ACC112 (cell line): ENCODE measurements around the gene NTNG1.

Experiments used
- H2AFZ ChIP-seq: fragments of 200-600 bp; sonication (generic); one replicate; pipeline ENCODE4 v1.6.0; 2017; ENCODE audit warnings: antibody characterized with exemption, low read length; ENCODE audit not compliant: unreplicated experiment
- H3K27ac ChIP-seq: fragments of 200-600 bp; sonication (generic); 2 replicates; pipeline ENCODE4 v1.5.1; 2014; ENCODE audit warnings: low read depth, mild to moderate bottlenecking, antibody characterized with exemption, low read length, moderate library complexity
- H3K27me3 ChIP-seq: fragments of 200-600 bp; sonication (generic); 2 replicates; pipeline ENCODE4 v1.6.1; 2014; ENCODE audit warnings: mild to moderate bottlenecking, antibody characterized with exemption, low read length, moderate library complexity, mixed read lengths; ENCODE audit not compliant: insufficient read depth
- H3K36me3 ChIP-seq: fragments of 200-600 bp; sonication (generic); 2 replicates; pipeline ENCODE4 v1.6.1; 2016; ENCODE audit warnings: mild to moderate bottlenecking, antibody characterized with exemption, low read length, moderate library complexity, mixed read lengths; ENCODE audit not compliant: insufficient read depth
- H3K4me1 ChIP-seq: fragments of 200-600 bp; sonication (generic); one replicate; pipeline ENCODE4 v1.6.1; 2016; ENCODE audit warnings: low read length, mixed read lengths; ENCODE audit not compliant: insufficient read depth, unreplicated experiment, control insufficient read depth
- H3K4me3 ChIP-seq: fragments of 200-600 bp; sonication (generic); 2 replicates; pipeline ENCODE4 v1.5.1; 2014; ENCODE audit warnings: mild to moderate bottlenecking, low read depth, low read length
- H3K79me2 ChIP-seq: fragments of 200-600 bp; sonication (generic); one replicate; pipeline ENCODE4 v1.6.0; 2016; ENCODE audit warnings: low read length; ENCODE audit not compliant: control insufficient read depth, unreplicated experiment, insufficient read depth

NTNG1 gene

GRCh38 chr1:107467286-107467685 is 326.4 kb downstream of the NTNG1 start:
- H3K36me3 ChIP-seq: no peaks in the 10 kb centered on the region
- H3K27ac ChIP-seq: no peak overlapping the region
- no peaks in the 10 kb centered on the region for H3K4me1 ChIP-seq
- no peaks in the 10 kb centered on the region for H3K79me2 ChIP-seq
- peaks cover 6% of the 10 kb centered on the region; the same call in 1 of the 2 replicates for H3K27me3 ChIP-seq
- no peak overlapping the region for H2AFZ ChIP-seq
- no peak overlapping the region for H3K4me3 ChIP-seq

DNA sequence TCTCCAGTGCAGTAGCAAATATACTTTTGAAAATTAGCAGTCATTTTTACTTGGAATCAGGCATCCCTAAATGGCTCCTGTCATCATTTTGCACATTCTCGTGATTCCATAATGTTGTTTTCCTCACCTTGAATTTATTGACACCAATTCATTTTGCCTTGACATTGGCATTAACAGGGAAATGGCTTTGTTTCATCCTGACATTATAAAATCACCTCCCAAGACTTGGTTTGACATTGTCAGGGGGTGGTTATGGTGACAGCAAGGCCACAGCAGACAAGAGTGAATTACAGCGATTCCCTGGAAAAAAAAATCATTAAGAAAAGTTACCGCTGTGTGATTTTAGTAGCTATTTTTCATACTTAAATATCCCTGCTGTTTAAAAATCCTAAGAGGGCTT is 327.0 kb downstream of the NTNG1 start:
- Histone ChIP-seq H3K4me3 (no peak overlapping the region), H3K36me3 (no peaks in the 10 kb centered on the region), H2AFZ (no peak overlapping the region)

DNA sequence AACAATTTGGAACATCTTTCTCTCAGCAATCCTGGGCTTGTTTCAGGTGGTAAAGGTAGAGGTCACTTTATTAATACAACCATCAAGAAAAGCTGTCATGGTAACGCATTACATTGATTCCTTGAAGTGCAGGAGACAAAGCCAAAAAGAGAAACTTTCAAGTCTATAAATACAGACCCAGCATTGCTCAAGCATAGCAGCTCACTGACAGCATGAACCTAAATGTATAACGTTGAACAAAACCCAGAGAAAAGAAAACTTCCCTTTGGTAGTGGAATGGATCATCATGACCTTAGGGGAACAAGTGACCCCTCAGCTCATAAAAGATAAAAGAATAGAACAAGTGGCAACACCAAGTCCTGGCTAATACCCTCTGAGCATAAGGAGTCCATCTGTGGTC is 332.2 kb downstream of the NTNG1 start:
- Histone ChIP-seq H3K27ac (no peak overlapping the region), H3K36me3 (no peaks in the 10 kb centered on the region)

More for the DNA sequence above, 327.0 kb downstream of the NTNG1 start:
- Histone ChIP-seq H3K27ac (no peak overlapping the region), H3K27me3 (peaks cover 6% of the 10 kb centered on the region; the same call in 1 of the 2 replicates), H3K79me2 (no peaks in the 10 kb centered on the region), H3K4me1 (no peaks in the 10 kb centered on the region)

GRCh38 chr1:107474877-107475612 is 334.2 kb downstream of the NTNG1 start:
- Histone ChIP-seq H3K79me2 (no peaks in the 10 kb centered on the region), H3K27me3 (no peaks in the 10 kb centered on the region), H2AFZ (no peak overlapping the region), H3K36me3 (no peaks in the 10 kb centered on the region), H3K4me3 (no peak overlapping the region), H3K4me1 (no peaks in the 10 kb centered on the region), H3K27ac (no peak overlapping the region)

More for the DNA sequence above, 332.2 kb downstream of the NTNG1 start:
- H3K79me2 ChIP-seq: no peaks in the 10 kb centered on the region
- H2AFZ ChIP-seq: no peak overlapping the region
- H3K4me1 ChIP-seq: no peaks in the 10 kb centered on the region
- no peak overlapping the region for H3K4me3 ChIP-seq
- H3K27me3 ChIP-seq: no peaks in the 10 kb centered on the region

DNA sequence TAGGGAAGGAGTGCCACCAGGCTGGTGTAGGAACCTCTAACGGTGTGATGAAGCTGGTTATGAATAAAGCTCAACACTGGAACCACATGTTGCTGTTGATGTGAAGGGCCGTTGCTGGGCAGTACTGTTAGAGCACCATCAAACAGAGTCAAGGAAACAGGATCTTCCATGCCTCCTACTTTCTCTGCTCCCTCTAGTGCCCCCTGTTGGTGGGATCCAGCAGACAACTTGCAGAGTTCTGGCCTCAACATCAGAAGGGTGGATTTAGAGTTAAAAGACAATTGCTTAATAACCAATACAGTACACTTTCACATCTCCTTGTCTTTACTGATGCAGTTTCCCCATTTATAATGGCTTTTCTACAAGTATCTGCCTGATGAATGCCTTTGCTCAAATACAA is 336.4 kb downstream of the NTNG1 start:
- Histone ChIP-seq H3K79me2 (no peaks in the 10 kb centered on the region), H3K27ac (no peak overlapping the region), H3K27me3 (no peaks in the 10 kb centered on the region), H2AFZ (no peak overlapping the region), H3K4me1 (no peaks in the 10 kb centered on the region), H3K4me3 (no peak overlapping the region), H3K36me3 (no peaks in the 10 kb centered on the region)

DNA sequence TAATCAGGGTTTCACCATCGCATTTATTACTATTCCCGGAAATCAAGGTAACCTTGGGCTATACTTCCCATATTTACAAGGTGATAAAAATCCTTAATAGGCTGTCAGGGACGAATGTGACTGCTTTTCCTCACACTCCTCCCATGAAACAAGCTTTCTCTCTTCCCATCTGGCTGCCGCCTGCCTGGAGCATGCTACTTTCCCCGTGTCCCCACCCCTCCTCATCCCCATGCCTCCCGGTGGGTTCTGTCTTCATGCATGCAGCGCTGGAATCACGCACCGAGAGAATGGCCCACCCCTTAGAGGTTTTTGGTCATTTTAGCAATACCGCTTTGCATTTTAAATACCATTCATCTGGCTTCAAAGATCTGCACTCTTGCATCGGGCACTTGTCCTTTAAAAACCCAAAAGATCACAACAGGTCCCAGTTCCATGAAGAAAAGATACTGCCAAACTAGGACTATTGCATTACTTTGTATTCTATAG is 339.1 kb downstream of the NTNG1 start:
- Histone ChIP-seq H3K27me3 (no peaks in the 10 kb centered on the region), H3K27ac (no peak overlapping the region), H3K79me2 (no peaks in the 10 kb centered on the region), H3K36me3 (no peaks in the 10 kb centered on the region), H3K4me3 (no peak overlapping the region), H3K4me1 (no peaks in the 10 kb centered on the region), H2AFZ (no peak overlapping the region)

DNA sequence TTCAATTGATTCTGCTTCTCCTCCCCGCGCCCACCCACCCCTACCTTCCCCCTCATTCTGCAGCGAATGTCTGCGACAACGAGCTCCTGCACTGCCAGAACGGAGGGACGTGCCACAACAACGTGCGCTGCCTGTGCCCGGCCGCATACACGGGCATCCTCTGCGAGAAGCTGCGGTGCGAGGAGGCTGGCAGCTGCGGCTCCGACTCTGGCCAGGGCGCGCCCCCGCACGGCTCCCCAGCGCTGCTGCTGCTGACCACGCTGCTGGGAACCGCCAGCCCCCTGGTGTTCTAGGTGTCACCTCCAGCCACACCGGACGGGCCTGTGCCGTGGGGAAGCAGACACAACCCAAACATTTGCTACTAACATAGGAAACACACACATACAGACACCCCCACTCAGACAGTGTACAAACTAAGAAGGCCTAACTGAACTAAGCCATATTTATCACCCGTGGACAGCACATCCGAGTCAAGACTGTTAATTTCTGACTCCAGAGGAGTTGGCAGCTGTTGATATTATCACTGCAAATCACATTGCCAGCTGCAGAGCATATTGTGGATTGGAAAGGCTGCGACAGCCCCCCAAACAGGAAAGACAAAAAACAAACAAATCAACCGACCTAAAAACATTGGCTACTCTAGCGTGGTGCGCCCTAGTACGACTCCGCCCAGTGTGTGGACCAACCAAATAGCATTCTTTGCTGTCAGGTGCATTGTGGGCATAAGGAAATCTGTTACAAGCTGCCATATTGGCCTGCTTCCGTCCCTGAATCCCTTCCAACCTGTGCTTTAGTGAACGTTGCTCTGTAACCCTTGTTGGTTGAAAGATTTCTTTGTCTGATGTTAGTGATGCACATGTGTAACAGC is 339.9 kb downstream of the NTNG1 start:
- Histone ChIP-seq H3K27ac (no peak overlapping the region), H3K4me1 (no peaks in the 10 kb centered on the region), H3K4me3 (no peak overlapping the region), H2AFZ (no peak overlapping the region), H3K36me3 (no peaks in the 10 kb centered on the region), H3K79me2 (no peaks in the 10 kb centered on the region), H3K27me3 (no peaks in the 10 kb centered on the region)

DNA sequence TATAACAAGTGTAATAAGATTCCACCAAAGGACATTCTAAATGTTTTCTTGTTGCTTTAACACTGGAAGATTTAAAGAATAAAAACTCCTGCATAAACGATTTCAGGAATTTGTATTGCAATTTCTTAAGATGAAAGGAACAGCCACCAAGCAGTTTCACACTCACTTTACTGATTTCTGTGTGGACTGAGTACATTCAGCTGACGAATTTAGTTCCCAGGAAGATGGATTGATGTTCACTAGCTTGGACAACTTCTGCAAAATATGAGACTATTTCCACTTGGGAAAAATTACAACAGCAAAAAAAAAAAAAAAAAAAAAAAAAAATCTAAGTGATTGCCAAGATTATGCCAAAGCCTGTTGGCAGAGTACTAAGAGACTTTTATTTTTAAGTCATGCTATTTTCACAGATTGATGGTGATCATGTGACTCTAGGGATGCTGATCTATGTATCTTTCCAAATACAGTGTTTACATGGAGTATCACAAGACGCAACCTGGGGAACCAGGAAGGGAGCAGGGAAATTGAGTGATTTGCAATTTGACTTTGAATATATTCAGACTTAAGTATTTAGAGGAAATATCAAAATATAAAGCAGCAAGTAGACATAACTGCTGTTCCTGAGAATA is 341.0 kb downstream of the NTNG1 start:
- no peak overlapping the region for H2AFZ ChIP-seq
- no peaks in the 10 kb centered on the region for H3K27me3 ChIP-seq
- H3K4me1 ChIP-seq: no peaks in the 10 kb centered on the region
- no peak overlapping the region for H3K4me3 ChIP-seq
- no peak overlapping the region for H3K27ac ChIP-seq
- no peaks in the 10 kb centered on the region for H3K79me2 ChIP-seq
- H3K36me3 ChIP-seq: no peaks in the 10 kb centered on the region

DNA sequence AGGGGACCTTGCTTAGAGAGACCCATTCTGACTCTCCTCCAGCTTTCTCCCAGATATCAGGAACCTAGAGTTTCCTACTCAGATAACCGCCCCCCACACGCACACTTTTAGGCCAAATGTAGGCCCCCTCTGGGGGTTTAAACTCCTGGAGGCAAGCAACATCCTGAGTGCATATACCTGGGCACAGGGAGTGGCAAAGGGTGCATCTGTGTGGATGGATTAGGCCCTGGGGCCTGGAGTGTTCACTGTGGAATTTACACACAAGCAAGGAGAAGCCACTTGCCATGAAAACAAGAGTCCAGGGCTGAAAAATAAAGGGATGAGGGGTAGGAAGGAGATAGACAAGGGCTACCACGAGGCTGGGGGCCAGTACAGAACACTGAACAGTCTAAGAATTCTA is 343.1 kb downstream of the NTNG1 start:
- Histone ChIP-seq H3K79me2 (no peaks in the 10 kb centered on the region), H3K4me3 (no peak overlapping the region), H3K4me1 (no peaks in the 10 kb centered on the region), H2AFZ (no peak overlapping the region), H3K27ac (no peak overlapping the region), H3K27me3 (no peaks in the 10 kb centered on the region), H3K36me3 (no peaks in the 10 kb centered on the region)

GRCh38 chr1:107486349-107486748 is 345.5 kb downstream of the NTNG1 start:
- no peaks in the 10 kb centered on the region for H3K36me3 ChIP-seq
- H2AFZ ChIP-seq: no peak overlapping the region
- H3K4me3 ChIP-seq: no peak overlapping the region
- H3K27me3 ChIP-seq: no peaks in the 10 kb centered on the region
- no peaks in the 10 kb centered on the region for H3K4me1 ChIP-seq
- H3K27ac ChIP-seq: no peak overlapping the region
- no peaks in the 10 kb centered on the region for H3K79me2 ChIP-seq
